Glomerular endothelial cell (primary cell): ENCODE data around the gene PTX3. TPM values are rescaled to one million over a fixed set of nuclear protein-coding genes. Genes with fewer than 3 reads are reported as not detected.

ENCODE experiments used
- DNase-seq: peaks from one replicate; pipeline ENCODE4 v3.0.0-alpha.2; 2011; ENCODE audit warnings: low read depth, low spot score; ENCODE audit errors: extremely low read depth
- total RNA-seq: library from RNA; depleted of rRNA; stranded (reverse); fragments of >200 nt; gene quantifications from 2 replicates; pipeline ENCODE4 v1.2.3, GENCODE V29; 2015

The PTX3 gene
- total RNA-seq, result 317 and 450 TPM in 2 replicates

- DNase-seq, result no peak
These were observed at the start of gene PTX3 for GRCh38 chr3:157436583-157437291. Gene PTX3 (plus strand): TSS chr3:157436850. CDS start chr3:157436934, 84 bp downstream.

GRCh38 chr3:157387708-157388435, 48.8 kb upstream of the PTX3 start:
- DNase-seq, result no peak

GRCh38 chr3:157388976-157389375, 47.7 kb upstream of the PTX3 start:
- DNase-seq, result no peak

GRCh38 chr3:157390713-157391515, 45.7 kb upstream of the PTX3 start:
- DNase-seq, result no peak

- no peak for DNase-seq
These were observed 44.5 kb upstream of the PTX3 start for GRCh38 chr3:157392104-157392503.

- no peak for DNase-seq
These were observed 43.5 kb upstream of the PTX3 start for GRCh38 chr3:157393113-157393512.

GRCh38 chr3:157394411-157394810, 42.2 kb upstream of the PTX3 start:
- no peak for DNase-seq

- DNase-seq, result no peak
These were observed 38.1 kb upstream of the PTX3 start for GRCh38 chr3:157398598-157398997.

GRCh38 chr3:157404381-157404780, 32.3 kb upstream of the PTX3 start:
- DNase-seq, result no peak

GRCh38 chr3:157405457-157405856, 31.2 kb upstream of the PTX3 start:
- DNase-seq, result no peak

GRCh38 chr3:157406394-157406793, 30.3 kb upstream of the PTX3 start:
- no peak for DNase-seq

GRCh38 chr3:157407769-157408168, 28.9 kb upstream of the PTX3 start:
- DNase-seq, result no peak

GRCh38 chr3:157408499-157409149, 28.0 kb upstream of the PTX3 start:
- no peak for DNase-seq

GRCh38 chr3:157409516-157409915, 27.1 kb upstream of the PTX3 start:
- DNase-seq, result no peak

GRCh38 chr3:157410945-157411344, 25.7 kb upstream of the PTX3 start:
- no peak for DNase-seq

- no peak for DNase-seq
These were observed 24.3 kb upstream of the PTX3 start for GRCh38 chr3:157412323-157412855.

GRCh38 chr3:157414861-157415260, 21.8 kb upstream of the PTX3 start:
- no peak for DNase-seq

- DNase-seq, result no peak
These were observed 20.1 kb upstream of the PTX3 start for GRCh38 chr3:157416347-157417087.

- no peak for DNase-seq
These were observed 19.4 kb upstream of the PTX3 start for GRCh38 chr3:157417247-157417646.

GRCh38 chr3:157418104-157418503, 18.5 kb upstream of the PTX3 start:
- DNase-seq, result no peak
